ENCODE results near the gene LRRFIP1.

DNA sequence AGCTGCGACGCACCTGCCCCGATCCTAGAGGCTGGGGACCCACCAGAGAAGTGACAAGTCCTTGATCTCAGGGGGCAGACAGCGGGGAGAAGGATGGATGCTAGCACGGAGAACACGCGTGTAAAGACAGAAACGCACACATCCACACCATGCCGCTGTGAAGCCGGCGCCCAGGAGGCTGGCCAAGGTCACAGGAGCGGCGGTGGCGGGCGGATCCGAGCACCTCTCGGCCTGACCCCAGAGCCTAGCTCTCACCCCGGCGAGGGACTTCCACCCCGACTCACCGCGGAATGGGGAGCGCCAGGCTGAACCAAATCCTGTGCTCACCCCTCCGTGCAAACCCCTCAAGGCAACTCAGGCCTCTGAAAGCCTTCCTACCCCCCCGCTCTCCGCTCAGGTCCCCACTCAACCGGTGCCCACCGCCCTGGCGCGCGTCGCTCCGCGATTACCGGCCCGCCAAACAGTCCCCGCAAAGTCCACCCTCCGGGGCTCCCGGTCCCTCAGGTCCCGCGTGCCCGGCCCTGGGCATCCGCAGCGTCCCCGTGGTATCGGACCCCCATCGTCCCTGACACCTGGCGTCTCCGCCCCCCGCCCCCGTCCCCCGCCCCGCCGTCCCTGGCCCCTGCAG, 460 bp upstream of the LRRFIP1 start:
- TF ChIP-seq, protein P1, sequence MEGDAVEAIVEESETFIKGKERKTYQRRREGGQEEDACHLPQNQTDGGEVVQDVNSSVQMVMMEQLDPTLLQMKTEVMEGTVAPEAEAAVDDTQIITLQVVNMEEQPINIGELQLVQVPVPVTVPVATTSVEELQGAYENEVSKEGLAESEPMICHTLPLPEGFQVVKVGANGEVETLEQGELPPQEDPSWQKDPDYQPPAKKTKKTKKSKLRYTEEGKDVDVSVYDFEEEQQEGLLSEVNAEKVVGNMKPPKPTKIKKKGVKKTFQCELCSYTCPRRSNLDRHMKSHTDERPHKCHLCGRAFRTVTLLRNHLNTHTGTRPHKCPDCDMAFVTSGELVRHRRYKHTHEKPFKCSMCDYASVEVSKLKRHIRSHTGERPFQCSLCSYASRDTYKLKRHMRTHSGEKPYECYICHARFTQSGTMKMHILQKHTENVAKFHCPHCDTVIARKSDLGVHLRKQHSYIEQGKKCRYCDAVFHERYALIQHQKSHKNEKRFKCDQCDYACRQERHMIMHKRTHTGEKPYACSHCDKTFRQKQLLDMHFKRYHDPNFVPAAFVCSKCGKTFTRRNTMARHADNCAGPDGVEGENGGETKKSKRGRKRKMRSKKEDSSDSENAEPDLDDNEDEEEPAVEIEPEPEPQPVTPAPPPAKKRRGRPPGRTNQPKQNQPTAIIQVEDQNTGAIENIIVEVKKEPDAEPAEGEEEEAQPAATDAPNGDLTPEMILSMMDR (IDR thresholded peaks at IDR 0.05; ENCODE audit: low read depth, low read length): no peak
- TF ChIP-seq EZH2phosphoT487 (IDR thresholded peaks at IDR 0.05; ENCODE audit: low read depth): no peak
